Measurements from ENCODE around the gene IQGAP1.
A peak's percentile ranks its signal among the peaks of the same experiment; 100 is the strongest.

Gene IQGAP1

GRCh38 chr15:90530250-90531051, 142.4 kb downstream of the IQGAP1 start:
- DNase-seq (ENCODE audit: low read depth in 2 of 2): peak; percentile 27 to 28

GRCh38 chr15:90531147-90531546, 143.1 kb downstream of the IQGAP1 start:
- no peak for DNase-seq (ENCODE audit: low read depth in 2 of 2)

- no peak for DNase-seq (ENCODE audit: low read depth in 2 of 2)
These were observed 147.2 kb downstream of the IQGAP1 start for GRCh38 chr15:90535254-90535653.

GRCh38 chr15:90539789-90540188, 151.7 kb downstream of the IQGAP1 start:
- DNase-seq (ENCODE audit: low read depth in 2 of 2): no peak

GRCh38 chr15:90540768-90541167, 152.7 kb downstream of the IQGAP1 start:
- no peak for DNase-seq (ENCODE audit: low read depth in 2 of 2)

- no peak for DNase-seq (ENCODE audit: low read depth in 2 of 2)
These were observed 157.1 kb downstream of the IQGAP1 start for GRCh38 chr15:90545095-90545494.

- DNase-seq (ENCODE audit: low read depth in 2 of 2): no peak
These were observed 159.5 kb downstream of the IQGAP1 start for GRCh38 chr15:90547540-90547939.

DNA sequence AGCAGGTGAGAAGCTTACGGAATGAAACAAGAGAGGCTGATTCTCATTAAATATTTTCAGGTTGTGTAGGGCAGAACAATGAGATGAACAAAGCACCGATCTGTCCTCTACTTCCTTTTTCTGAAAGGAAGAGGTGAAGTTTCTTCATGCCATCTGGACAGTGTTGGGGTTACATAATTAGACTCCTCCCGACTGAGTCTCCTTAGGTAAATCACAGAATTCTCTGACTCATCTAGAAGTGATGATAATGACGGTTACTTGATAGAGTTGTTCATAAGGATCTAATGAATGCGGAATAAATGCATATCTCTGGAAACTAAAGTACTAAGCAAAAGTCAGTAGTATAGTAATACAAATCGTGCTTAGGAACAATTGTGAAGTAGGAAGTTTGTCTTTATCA, 162.9 kb downstream of the IQGAP1 start:
- no peak for DNase-seq (ENCODE audit: low read depth in 2 of 2)
